Stromal cell of bone marrow (primary cell): ENCODE results near the gene ICAM3.

Source experiments
- DNase-seq: peaks from one replicate; pipeline ENCODE4 v3.0.0-alpha.2; 2012; ENCODE audit warnings: low read depth

Gene ICAM3

DNA sequence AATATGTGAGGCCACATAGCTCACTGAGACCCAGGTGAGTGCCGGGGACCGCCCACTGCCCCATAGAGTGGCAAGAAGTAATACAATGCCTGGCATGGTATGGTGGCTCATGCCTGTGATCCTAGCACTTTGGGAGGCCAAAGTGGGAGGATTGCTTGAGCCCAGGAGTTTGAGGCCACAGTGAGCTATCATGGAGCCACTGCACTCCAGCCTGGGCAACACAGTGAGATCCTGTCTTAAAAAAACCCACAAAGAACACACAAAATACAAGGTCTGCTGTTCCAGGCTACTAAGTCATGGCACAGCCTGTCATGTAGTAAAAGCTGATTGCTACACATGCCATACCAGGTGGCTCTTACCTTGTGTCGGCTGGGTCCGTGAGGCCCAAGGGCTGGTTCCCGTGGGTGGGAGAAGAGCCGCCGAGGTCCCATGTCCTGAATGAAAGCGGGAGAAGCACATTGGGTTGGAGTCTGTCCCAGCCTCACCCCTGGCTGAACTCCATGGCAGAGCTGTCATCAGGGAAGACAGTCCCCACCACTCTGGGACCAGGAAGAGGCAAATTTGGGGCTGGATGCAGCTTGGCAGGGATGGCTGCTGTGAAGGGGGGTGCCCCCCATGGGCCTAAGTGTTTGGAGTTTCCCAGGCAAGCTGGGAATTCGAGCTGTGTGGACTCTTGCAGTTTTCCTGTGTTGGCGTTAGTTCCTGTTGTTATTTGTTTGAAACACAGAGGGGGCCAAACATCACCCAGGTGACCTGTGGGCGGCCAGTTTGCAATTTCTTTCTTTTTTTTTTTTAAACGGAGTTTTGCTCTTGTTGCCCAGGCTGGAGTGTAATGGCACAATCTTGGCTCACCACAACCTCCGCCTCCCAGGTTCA lies 20.4 kb downstream of the ICAM3 start:
- DNase-seq, result no peak

DNA sequence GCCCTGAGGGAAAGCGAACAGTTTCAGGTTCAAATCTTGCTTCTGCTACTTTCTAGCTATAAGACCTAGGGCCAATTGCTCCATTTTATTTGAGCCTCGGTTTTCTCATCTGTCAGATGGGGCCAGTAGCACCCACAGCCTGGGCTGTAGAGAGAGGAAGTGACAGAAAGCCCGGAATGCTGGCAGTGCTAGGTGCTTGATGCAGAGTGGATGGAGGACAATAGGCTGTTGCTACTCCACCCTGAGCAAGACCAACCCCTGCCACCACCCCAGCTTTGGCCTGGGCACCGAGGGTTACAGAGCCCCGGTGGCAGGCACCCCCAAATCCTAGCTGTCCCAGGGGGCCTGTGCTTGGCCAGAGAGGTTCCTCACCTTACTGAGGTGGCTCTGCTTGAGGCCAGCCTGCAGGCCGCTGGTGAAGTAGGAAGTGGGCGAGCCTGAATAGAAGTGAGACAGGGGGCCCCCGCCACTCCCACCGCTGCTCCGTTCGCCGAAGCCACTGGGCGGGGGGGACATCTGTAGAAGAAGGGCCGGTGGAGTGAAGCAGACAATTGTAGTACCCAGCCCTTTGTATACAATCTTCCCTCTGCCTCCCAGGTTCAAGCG lies 21.5 kb downstream of the ICAM3 start:
- no peak for DNase-seq

DNA sequence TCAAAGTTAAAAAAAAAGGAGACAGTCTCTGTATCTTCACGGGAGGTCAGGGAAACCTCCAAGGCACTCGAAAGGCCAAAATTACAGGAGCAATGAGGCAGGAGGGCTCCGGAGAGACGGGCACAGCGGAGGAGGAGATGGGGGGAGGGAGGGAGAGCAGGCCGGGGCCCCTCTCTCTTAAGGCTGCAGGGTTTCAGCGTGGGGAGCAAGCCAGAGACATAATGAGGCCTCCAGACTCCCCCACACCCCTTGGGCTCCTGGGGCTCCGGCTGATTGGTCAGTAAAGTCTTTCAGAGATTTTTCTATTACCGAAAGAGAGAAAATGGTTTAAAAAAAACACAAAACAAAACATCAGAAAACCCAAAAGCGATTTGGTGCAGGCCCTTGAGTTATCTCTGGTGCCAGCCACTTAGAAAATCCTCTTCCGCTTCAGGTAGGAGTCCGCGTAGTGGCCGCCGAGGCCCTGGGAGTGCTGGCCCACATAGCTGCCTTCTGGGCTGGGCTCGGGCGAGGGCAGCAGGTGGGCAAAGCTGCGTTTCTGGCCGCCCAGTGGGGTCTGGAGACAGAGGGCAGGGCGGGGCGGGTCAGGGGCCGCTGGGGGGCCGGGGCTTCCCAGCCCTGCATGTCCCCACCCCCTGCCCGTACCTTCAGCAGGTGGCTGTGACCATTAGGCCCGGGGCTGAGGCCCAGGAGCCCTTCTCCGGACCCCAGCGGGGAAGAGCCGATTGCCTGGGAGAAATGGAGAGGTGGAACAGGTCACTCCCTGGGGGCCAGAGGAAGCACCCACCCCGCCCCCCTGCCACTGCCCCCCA lies 22.2 kb downstream of the ICAM3 start:
- DNase-seq, result no peak

DNA sequence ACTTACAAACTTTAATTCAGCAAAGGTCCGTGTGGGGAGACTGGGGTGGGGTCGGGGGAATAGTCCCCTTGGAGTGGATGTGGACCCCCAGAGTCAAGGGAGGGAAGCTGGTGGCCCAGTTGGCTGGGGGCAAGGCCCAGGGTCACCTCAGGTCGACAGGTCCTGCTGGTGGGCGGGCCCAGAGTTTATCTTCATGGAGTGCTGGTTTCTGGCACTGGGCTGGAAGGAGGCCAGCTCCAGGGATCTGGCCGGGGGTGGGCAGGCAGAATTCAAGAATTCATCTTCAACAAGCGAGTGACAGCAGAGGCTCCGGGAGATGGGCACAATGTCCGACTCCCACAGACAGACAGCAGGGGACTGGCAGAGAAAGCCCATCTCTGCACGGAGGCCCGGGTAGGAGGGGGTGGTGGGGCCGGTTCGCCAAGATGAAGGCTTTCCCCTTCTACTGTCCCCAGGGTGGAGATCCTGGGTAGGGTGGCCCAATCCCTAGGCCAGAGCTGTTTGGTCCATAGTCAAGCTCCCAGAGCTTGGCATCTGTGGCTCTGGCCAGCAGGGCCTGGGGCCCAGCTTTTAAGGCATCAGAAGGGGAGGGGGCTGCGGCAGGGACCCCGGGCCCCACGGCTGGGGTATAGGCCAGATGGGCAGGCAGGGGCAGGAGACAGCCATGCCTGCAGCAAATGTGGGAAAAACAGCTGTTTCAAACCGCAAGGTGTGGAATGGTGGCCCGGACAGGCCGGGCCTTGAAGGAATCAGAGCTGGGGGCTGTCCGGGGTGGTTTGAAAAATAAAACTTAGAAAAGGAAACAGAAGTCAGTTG lies 23.0 kb downstream of the ICAM3 start:
- no peak for DNase-seq

DNA sequence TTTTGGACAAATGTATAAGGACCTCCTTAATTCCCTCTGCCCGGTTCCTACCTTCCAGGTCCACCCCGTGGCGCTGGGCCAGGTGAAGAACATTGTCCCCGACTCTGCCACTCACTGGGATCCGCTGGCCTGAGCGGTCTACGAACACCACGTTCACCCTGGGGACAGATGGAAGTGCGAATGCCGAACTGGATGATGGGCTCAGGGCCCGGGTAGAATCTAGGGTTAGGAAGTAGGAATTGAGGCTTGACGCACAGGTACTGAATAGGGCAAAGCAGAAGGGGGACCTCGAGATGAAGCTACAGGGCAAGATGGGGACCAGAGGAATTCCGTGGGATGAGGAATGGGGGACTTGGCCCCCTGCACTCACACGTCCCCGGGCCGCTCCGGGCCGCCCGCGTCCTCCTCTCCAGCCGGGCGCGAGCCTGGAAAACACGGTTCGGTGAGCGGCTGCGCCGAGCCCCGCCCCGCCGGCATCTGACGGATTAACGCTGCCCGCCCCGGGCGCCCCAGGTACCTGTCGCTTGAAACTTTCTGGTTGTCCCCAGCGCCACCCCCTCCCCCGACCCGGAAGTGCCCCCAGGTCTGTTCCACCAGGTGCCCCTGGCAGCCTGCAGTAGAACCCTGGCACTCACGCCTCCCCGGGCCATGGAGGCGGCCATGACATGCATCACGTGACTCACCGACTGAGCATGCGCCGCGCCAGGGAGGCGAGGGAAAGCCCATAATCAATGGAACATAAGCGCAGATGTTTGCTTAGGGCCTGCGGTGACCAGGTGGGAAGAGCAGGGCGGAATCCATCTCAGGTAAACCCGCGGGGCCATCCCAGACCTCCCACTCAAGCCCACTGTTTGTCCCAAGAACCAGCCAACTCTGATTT lies 23.8 kb downstream of the ICAM3 start, which contains the start of gene FDX2:
Gene FDX2 (minus strand): TSS at position 681 of the 880 bp plus-strand sequence. CDS start 19 bp downstream, at position 662.
- DNase-seq, result peak; percentile 68

DNA sequence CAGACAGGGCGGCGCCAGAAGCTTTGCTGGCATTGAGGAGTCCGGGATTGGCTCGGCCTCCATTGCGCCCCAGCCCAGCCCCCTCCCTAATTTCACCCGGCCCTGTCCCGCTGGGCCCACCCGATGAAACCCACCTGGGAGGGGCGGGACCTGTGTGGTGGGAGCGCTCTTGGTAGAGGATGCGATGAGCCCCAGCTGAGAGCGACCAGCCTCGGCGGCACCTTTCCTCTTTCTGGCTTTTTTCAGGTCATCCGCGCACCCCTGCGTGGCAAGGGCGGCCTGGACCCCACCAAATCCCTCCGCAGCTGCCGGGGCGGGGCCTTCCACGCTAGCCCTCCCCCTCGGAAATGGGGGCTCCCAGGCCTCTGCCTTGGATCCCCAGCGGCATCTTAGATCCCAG lies 30.0 kb downstream of the ICAM3 start, which contains the start of gene ZGLP1:
Gene ZGLP1 (minus strand): TSS at position 393 of the 400 bp plus-strand sequence.
- no peak for DNase-seq

DNA sequence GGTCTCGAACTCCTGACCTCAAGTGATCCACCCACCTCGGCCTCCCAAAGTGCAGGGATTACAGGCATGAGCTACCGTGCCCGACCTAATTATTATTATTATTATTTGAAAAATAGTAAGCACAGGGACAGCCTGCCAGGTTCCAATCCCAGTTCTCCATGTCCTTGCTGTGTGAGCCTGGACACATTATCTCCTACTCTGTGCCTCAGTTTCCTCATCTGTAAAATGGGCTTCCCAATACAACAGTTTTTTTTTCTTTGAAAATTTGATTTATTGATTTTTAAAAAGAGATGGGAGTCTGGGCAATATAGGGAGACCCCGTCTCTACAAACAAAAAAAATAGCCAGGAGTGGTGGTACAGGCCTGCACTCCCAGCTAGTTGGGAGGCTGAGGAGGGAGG lies 33.1 kb downstream of the ICAM3 start:
- DNase-seq, result no peak

DNA sequence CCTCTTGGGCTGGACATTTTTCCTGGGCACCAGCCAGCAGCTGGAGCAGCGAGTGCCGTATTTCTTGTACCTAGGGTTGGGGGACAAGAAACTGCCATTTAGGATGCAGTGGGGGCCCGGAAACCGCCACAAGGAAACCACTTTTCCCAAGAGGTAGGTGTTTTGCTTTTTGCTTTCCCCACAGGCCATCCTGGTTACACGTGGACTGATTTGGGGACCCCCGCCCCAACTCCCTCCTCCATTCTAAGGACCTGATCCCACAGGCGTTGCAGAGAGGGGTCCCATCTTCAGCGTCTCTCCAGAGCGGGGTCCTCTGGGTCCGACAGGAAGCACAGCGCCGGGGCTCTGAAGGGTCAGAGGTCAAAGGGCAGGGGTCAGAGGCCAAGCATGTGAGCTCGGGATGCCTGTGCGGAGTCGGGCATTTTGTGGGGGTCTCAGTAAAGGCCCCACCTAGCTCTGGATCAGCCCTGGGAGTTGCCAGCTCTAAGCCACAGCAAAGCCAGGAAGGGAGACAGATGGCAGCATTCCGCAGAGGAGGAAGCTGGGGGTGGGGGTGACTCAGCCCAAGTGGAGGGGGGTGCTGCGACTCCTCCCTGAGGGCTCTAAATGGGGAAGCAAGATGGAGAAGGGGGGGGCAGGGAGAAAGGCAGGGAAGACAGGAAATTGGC lies 34.2 kb downstream of the ICAM3 start:
- DNase-seq, result no peak

DNA sequence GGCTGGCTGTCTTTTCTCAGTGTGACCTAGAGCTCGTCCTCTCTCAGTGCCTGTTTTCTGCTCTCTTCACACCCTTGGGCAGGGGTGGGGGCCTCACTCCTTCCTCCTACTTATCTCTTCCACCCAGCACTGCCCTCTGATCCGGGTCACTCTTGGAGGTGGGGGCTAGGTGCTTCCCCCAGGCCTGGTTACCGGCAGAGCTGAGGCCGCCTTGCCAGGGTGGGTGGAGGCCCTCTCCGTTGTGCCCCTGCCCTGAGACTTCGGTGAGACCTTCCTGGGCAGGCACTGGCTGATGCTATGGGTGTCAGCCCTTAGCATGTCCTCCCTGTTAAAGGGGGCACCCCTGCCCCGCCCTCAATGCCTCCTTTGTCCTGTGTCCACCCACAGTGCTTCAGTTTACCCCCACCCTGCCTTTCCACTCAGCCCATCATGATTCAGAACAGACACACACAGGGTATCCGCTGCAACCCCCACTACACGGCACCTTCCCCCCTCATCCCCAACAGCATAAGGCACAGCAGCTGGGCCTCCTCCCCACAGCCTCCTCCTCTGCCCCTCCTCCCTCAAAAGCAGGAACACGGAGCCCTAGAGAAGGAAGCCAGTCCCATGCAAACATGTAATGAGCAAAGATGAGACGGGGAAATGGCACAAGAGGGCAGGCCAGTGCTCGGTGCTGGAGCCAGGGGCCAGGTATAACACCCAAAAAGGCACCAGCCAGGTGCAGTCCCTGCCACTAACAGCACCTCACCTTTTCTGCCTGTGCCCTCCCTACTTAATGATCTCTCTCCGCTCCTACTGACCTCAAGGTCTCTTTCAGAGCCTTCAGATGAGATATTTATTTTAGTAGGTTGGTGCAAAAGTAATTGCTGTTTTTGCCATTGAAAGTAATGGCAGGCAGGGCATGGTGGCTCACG lies 39.6 kb downstream of the ICAM3 start:
- DNase-seq, result no peak

DNA sequence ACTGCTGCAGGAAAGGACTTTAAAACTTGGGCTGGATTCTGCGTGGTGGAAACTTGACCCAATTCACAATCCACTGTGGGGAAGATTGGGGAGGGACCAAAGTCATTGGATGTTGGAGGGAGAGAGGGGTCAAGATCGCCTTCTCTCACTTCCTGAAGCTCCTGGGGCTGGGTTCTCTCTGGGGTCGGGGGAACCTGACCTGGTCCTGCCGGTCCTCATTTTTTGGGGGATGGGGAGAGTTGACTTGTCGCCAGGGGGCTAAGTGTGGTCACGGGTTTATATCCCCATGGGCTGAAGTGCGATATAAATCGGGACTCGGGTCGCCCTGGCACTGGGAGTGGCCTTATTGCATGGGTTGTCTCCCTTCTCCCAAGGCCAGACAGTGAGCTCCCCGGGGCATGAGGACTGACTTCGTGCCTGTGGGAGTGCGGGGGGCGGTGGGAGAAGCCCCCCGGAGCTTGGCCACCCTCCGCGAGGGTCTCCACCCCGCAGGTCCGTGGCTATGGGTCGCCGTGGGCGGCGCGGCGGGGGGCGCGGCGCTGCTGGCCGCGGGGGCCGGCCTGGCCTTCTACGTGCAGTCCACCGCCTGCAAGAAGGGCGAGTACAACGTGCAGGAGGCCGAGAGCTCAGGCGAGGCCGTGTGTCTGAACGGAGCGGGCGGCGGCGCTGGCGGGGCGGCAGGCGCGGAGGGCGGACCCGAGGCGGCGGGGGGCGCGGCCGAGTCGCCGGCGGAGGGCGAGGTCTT lies 43.4 kb downstream of the ICAM3 start:
- DNase-seq, result no peak

DNA sequence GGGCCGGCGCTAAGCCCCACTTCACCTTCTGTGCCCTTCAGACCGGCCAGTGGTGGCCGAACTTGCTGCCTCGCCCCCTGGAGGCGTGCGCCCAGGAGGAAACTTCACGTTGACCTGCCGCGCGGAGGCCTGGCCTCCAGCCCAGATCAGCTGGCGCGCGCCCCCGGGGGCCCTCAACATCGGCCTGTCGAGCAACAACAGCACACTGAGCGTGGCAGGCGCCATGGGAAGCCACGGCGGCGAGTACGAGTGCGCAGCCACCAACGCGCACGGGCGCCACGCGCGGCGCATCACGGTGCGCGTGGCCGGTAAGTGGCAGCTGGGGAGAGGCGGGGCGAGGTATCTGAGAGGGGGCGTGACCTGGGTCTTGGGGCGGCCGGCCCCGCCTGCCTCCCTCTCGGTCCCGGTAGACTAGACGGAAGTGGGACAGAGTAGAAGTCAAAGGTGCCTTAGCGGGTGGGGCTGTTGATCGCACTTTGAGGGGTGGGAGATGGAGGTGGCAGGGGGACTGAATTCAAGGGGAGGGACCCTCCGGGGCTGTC lies 44.0 kb downstream of the ICAM3 start:
- DNase-seq, result no peak

DNA sequence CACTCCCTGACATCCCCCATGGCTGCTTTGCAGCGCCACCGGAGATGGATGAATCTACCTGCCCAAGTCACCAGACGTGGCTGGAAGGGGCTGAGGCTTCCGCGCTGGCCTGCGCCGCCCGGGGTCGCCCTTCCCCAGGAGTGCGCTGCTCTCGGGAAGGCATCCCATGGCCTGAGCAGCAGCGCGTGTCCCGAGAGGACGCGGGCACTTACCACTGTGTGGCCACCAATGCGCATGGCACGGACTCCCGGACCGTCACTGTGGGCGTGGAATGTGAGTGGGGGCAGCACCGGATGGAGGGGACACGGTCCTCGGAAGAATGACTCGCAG lies 45.1 kb downstream of the ICAM3 start:
- no peak for DNase-seq

DNA sequence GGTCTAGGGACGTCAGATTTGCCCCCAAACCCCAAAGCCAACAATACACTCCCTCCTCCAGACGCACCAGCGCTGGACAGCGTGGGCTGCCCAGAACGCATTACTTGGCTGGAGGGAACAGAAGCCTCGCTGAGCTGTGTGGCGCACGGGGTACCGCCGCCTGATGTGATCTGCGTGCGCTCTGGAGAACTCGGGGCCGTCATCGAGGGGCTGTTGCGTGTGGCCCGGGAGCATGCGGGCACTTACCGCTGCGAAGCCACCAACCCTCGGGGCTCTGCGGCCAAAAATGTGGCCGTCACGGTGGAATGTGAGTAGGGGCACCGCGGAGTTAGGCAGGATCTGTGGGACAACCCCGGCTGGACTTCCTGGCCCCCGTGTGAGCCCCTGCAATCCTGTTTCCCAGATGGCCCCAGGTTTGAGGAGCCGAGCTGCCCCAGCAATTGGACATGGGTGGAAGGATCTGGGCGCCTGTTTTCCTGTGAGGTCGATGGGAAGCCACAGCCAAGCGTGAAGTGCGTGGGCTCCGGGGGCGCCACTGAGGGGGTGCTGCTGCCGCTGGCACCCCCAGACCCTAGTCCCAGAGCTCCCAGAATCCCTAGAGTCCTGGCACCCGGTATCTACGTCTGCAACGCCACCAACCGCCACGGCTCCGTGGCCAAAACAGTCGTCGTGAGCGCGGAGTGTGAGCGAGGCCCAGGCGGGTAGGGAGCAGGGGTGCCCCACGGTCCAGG lies 45.6 kb downstream of the ICAM3 start:
- no peak for DNase-seq

DNA sequence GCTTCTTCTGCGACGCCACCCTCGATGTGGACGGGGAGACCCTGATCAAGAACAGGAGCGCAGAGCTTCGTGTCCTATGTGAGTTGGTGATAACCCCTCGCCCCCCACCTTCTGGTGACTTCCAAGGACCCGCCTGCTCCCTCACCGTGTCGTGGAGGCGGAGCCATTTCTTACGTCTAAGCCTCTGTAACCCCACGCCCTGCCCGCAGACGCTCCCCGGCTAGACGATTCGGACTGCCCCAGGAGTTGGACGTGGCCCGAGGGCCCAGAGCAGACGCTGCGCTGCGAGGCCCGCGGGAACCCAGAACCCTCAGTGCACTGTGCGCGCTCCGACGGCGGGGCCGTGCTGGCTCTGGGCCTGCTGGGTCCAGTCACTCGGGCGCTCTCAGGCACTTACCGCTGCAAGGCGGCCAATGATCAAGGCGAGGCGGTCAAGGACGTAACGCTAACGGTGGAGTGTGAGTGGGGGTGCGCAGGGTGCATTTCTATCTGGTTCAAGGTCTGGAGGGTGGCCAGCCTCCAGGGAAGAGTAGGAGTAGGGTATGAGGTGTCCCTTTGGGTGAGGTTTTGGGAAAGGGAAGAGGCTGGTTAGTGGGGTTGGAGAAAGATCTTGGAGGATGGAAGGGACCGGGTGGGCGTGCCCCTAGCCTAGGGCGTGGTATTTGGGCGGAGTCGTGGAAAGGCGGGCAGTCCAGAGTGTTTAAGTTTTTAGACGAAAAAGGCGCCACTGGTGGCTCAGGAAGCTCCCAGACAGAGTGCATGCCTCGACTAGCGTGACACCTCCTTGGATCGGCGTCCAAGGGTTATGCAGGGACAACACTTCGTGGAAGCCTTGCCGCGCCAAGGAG lies 46.4 kb downstream of the ICAM3 start:
- DNase-seq, result no peak

DNA sequence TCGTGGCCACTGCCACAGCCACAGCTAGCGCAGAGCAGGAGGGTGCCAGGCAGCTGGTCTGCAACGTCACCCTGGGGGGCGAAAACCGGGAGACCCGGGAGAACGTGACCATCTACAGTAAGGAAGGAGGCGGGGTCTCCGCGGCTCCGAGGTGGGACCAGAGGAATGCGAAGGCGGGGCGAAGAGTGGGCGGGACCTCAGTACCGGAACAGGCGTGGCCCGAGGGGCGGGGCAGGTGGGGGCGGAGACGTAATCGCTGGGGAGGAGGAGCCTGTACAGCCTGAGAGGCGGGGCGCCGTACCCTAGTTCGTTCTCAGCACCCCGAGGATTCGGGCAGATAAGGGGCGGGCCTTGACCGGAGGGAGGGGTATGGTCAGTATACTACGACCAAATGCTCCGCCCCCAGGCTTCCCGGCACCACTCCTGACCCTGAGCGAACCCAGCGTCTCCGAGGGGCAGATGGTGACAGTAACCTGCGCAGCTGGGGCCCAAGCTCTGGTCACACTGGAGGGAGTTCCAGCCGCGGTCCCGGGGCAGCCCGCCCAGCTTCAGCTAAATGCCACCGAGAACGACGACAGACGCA lies 47.1 kb downstream of the ICAM3 start:
- DNase-seq, result no peak

DNA sequence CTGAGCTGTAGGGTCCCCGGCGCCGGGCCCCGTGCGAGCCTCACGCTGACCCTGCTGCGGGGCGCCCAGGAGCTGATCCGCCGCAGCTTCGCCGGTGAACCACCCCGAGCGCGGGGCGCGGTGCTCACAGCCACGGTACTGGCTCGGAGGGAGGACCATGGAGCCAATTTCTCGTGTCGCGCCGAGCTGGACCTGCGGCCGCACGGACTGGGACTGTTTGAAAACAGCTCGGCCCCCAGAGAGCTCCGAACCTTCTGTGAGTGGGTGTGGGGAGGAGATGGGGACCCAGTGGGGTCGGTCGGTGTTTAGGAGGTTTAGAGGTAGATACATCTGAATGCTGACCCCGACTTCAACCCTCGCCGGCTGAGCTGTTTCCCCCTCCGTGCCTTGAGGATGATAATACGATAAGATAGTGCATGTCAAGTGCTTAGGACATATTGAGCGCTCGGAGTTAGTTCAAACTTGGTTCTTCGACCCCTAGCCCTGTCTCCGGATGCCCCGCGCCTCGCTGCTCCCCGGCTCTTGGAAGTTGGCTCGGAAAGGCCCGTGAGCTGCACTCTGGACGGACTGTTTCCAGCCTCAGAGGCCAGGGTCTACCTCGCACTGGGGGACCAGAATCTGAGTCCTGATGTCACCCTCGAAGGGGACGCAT lies 47.7 kb downstream of the ICAM3 start:
- DNase-seq, result no peak
